K562 (cell line): Measurements from ENCODE around the gene SLC25A10. TPM values are rescaled to one million over a fixed set of nuclear protein-coding genes. Genes with fewer than 3 reads are reported as not detected.

Experiments used
- BCLAF1 ChIP-seq, 2 experiments: fragments of 450-650 bp in 1 of 2; IDR thresholded peaks; 2 replicates each; pipeline ENCODE4 v1.6.1; 2011 to 2017; ENCODE audit warnings: low read depth in 2 of 2, antibody characterized with exemption in 1 of 2, borderline replicate concordance in 1 of 2, low read length in 1 of 2, mild to moderate bottlenecking in 1 of 2, mixed read lengths in 1 of 2; ENCODE audit not compliant: control insufficient read depth in 1 of 2
- CHCHD3 ChIP-seq: fragments of 250-450 bp; sonication (Bioruptor Pico); IDR thresholded peaks from 2 replicates; pipeline ENCODE4 v2.1.2; 2022; ENCODE audit warnings: mild to moderate bottlenecking
- GMEB1 ChIP-seq: fragments of 250-450 bp; sonication (Bioruptor Pico); IDR thresholded peaks from 2 replicates; pipeline ENCODE4 v1.4.0; 2020; ENCODE audit warnings: mild to moderate bottlenecking
- ILF3 ChIP-seq: fragments of 450-650 bp; IDR thresholded peaks from 2 replicates; pipeline ENCODE4 v1.6.1; 2018; ENCODE audit warnings: antibody characterized with exemption, mild to moderate bottlenecking, moderate library complexity, borderline replicate concordance
- MCM3 ChIP-seq: fragments of 450-650 bp; IDR thresholded peaks from 2 replicates; pipeline ENCODE4 v1.6.1; 2016
- NFE2L1 ChIP-seq: fragments of 450-650 bp; IDR thresholded peaks from 2 replicates; pipeline ENCODE4 v1.6.1; 2016; ENCODE audit warnings: missing genetic modification characterization, low read depth, mild to moderate bottlenecking, missing compliant biosample characterization, moderate library complexity, borderline replicate concordance
- NR2F6 ChIP-seq: fragments of 450-650 bp; formaldehyde crosslinking; IDR thresholded peaks from 2 replicates; pipeline ENCODE4 v1.4.0; 2020; ENCODE audit warnings: mild to moderate bottlenecking
- PHTF2 ChIP-seq: fragments of 250-450 bp; sonication (Bioruptor Pico); IDR thresholded peaks from 2 replicates; pipeline ENCODE4 v1.5.0; 2021; ENCODE audit warnings: mild to moderate bottlenecking
- SREBF1 ChIP-seq: fragments of 150-350 bp; IDR thresholded peaks from 2 replicates; pipeline ENCODE4 v1.6.1; 2014; ENCODE audit warnings: antibody characterized with exemption, low read depth, low read length, borderline replicate concordance
- TARDBP ChIP-seq: fragments of 450-650 bp; IDR thresholded peaks from 2 replicates; pipeline ENCODE4 v1.6.1; 2016
- VEZF1 ChIP-seq: fragments of 200-800 bp; sonication (Bioruptor generic); IDR thresholded peaks from 2 replicates; pipeline ENCODE4 v1.6.1; 2017; ENCODE audit warnings: missing genetic modification characterization, missing compliant biosample characterization
- ZNF124 ChIP-seq: sonication (generic); formaldehyde crosslinking; IDR thresholded peaks from 2 replicates; pipeline ENCODE4 v1.8.1; 2022; ENCODE audit warnings: missing genetic modification reagents
- ZNF174 ChIP-seq: fragments of 250-450 bp; sonication (Bioruptor Pico); IDR thresholded peaks from 2 replicates; pipeline ENCODE4 v1.4.0; 2020; ENCODE audit warnings: mild to moderate bottlenecking
- ZNF431 ChIP-seq: sonication (generic); formaldehyde crosslinking; IDR thresholded peaks from 2 replicates; pipeline ENCODE4 v1.8.0; 2022; ENCODE audit warnings: mild to moderate bottlenecking, missing genetic modification reagents
- ZNF609 ChIP-seq: sonication (generic); formaldehyde crosslinking; IDR thresholded peaks from 2 replicates; pipeline ENCODE4 v1.8.1; 2023; ENCODE audit warnings: missing genetic modification reagents, mild to moderate bottlenecking, borderline replicate concordance
- ZNF695 ChIP-seq: fragments of 450-650 bp; formaldehyde crosslinking; IDR thresholded peaks from 2 replicates; pipeline ENCODE4 v1.4.0; 2020; ENCODE audit warnings: mild to moderate bottlenecking, moderate library complexity
- polyA plus RNA-seq, 8 experiments: library from polyadenylated mRNA; depleted of rRNA in 4 of 8; stranded (reverse) in 5 of 8; unstranded in 3 of 8; fragments of >200 nt; fragmentation: Nextera tagmentation in 2 of 8; fragmentation: Illumina TruSeq in 1 of 8; extraction: Ambion mirVana in 2 of 8; extraction: Trizol in 1 of 8; gene quantifications; 2 replicates each; pipeline versions ENCODE4 v1.2.1 to v1.2.3, GENCODE V29; 2011 to 2014; ENCODE audit warnings: inconsistent platforms in 1 of 8, missing spikeins in 1 of 8
- total RNA-seq, 7 experiments: library from RNA; depleted of rRNA in 6 of 7; stranded (reverse); fragments of >200 nt in 6 of 7; fragmentation: Illumina TruSeq in 2 of 7; extraction: Trizol in 2 of 7; gene quantifications; 2 replicates each; pipeline versions ENCODE4 v1.2.1 to v1.2.3, GENCODE V29; 2011 to 2021; ENCODE audit warnings: low replicate concordance in 1 of 7

SLC25A10 gene
- total and polyA plus RNA-seq, 9 of the 15 experiments (the other 6 are each of a cell fraction or from before 2014, with no cell fraction given): 0.10 to 85.6 (median 34.3) TPM

- TF ChIP-seq GMEB1 (CRISPR knock-in tag) (no peak), BCLAF1 (IDR thresholded peaks at IDR 0.05; ENCODE audit: borderline replicate concordance in 1 of 2, control insufficient read depth in 1 of 2, low read depth in 2 of 2, low read length in 1 of 2) (0 out of 4 replicates have a peak, but pooled peaks have one; percentile 35 to 49), ILF3 (no peak), ZNF431 (CRISPR knock-in tag) (no peak), ZNF174 (no peak), TARDBP (no peak), NR2F6 (CRISPR knock-in tag) (no peak), CHCHD3 (CRISPR knock-in tag) (no peak), ZNF609 (no peak), SREBF1 (no peak), PHTF2 (no peak), VEZF1 (CRISPR knock-in tag) (no peak), NFE2L1 (no peak), MCM3 (0 out of 2 replicates have a peak, but pooled peaks have one; percentile 31), ZNF695 (CRISPR knock-in tag) (no peak), ZNF124 (CRISPR knock-in tag) (no peak)
These were observed 29.7 kb downstream of the SLC25A10 start (continued) for GRCh38 chr17:81741594-81742452.
